Measurements from ENCODE around the gene CABLES1. TPM values are rescaled to one million over a fixed set of nuclear protein-coding genes. Genes with fewer than 3 reads are reported as not detected.

CABLES1 gene
- total and polyA plus RNA-seq, 2 of the 8 experiments (the other 6 are each of a cell fraction or from before 2014, with no cell fraction given) = 9.2 to 26.4 TPM

- TF ChIP-seq CHD2 (IDR thresholded peaks at IDR 0.05; ENCODE audit: low read length) (no peak), TAF1 (IDR thresholded peaks at IDR 0.05; ENCODE audit: low read depth, low read length) (peak; percentile 16), HDAC2 (IDR thresholded peaks at IDR 0.05; ENCODE audit: borderline replicate concordance in 1 of 2, low read depth in 2 of 2, low read length in 2 of 2) (0 out of 4 replicates have a peak, but pooled peaks of 1 of the 2 experiments have one; percentile 31), ASH2L (IDR thresholded peaks at IDR 0.05; ENCODE audit: low read length) (peak; percentile 49), SRF (IDR thresholded peaks at IDR 0.05; ENCODE audit: low read depth, low read length) (no peak), POLR2A (IDR thresholded peaks at IDR 0.05; ENCODE audit: control extremely low read depth in 1 of 2, low read depth in 2 of 2, low read length in 2 of 2) (no peak; a peak in 1 of 3 replicates), MAX (IDR thresholded peaks at IDR 0.05) (peak; percentile 82; the same call in 1 of the 2 replicates), EGR1 (IDR thresholded peaks at IDR 0.05; ENCODE audit: borderline replicate concordance, low read depth, low read length) (no peak), CBX5 (IDR thresholded peaks at IDR 0.05; ENCODE audit: low read depth, low read length) (no peak), RBBP5 (IDR thresholded peaks at IDR 0.05; ENCODE audit: borderline replicate concordance, low read depth, low read length) (no peak; the same call in 1 of the 2 replicates), E2F6 (IDR thresholded peaks at IDR 0.05) (peak; percentile 91)
These were observed 1.2 kb downstream of the CABLES1 start (continued) for GRCh38 chr18:23136326-23137096.
